Retinal pigment epithelial cell (primary cell): Measurements from ENCODE around the gene ARHGAP4.

Experiments
- DNase-seq: peaks from one replicate; pipeline ENCODE4 v3.0.0-alpha.2; 2010; ENCODE audit warnings: low read depth
- H3K4me3 ChIP-seq: 2 replicates; pipeline ENCODE4 v1.5.1; 2011; ENCODE audit warnings: mild to moderate bottlenecking, low read length, control low read depth, moderate library complexity
- CTCF ChIP-seq: conservative IDR thresholded peaks from 2 replicates; pipeline ENCODE4 v1.5.1; 2011; ENCODE audit warnings: low read depth, low read length, control low read depth, inconsistent platforms

The ARHGAP4 gene

GRCh38 chrX:153874366-153875125 is 51.5 kb downstream of the ARHGAP4 start:
- no peak for TF ChIP-seq CTCF
- no peak for DNase-seq

DNA sequence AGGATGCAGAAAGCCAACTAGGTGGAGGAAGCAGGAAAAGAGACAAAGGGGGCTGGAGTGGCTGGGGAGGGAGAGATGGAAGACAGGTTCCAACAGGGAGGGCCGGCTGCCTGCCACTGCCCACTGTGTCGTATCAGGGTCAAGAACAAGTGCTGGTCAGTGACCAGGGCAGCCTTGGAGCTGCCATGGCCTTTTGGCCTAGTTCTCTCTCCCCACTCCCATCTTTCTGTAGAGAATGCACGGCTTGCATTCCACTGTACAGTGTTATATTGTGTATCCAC is 52.0 kb downstream of the ARHGAP4 start:
- TF ChIP-seq CTCF = no peak
- no peak for DNase-seq
- H3K4me3 ChIP-seq = no peak overlapping the region

More at GRCh38 chrX:153874366-153875125, 51.5 kb downstream of the ARHGAP4 start:
- H3K4me3 ChIP-seq = no peak overlapping the region

DNA sequence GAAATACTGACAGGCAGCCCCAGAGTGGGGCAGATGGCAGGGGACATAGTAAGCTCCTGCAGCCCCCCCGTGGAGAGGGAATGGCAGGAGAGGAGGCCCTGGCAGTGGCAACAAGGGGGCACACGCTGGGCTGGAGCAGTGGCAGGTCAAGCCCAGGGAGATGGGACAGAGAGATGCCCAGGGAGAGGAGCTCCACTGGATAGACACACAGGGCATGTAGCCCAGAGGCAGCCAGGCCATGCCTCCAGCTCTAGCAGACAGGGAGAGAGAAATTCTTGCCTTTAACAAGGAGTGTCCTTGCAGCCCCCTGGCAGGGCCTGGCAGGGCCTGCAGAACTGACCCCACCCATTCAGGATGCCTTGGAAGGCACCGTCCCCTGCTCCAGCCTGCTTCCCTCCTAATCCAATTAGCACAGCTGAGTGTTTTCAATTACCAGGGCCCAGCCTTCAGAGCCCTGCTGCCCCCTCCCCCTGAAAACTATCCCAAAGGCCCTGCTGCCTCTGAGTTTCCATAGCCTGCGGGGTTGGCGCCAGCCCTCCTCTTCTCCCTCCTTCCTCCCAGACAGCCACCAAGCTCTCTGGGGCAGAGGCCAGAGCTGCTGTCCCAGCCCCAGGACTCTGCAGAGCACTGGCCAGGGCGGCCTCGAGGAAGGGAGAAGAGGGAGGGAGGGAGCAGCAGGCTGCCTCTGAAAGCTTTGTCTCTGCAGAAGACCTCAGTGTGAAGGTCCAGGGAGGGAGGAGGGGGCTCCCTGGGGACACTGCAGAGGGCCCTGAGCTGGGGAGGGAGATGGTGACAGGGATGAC is 52.6 kb downstream of the ARHGAP4 start:
- no peak for TF ChIP-seq CTCF
- H3K4me3 ChIP-seq = no peak overlapping the region
- DNase-seq = no peak

GRCh38 chrX:153871946-153872878 is 53.9 kb downstream of the ARHGAP4 start:
- no peak for TF ChIP-seq CTCF
- no peak overlapping the region for H3K4me3 ChIP-seq
- no peak for DNase-seq

DNA sequence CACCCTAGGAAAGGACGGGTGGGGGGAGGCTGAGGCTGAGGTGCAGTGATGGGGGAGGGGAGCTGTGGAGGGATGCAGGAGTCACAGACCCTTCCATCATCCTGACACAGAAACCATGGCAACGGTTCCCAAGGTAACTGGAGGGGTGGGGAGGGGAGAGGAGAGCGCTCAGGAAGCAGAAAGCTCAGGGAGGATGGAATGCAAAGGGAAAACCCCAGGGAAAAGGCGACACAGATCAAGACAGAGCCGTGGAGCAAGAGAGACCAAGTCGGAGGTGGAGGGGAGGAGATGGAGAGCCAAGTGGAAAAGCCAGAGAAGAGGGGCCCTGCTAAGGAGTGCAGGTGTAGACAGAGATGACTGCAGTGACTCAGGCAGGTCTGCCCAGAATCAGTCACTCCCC is 54.6 kb downstream of the ARHGAP4 start:
- no peak for TF ChIP-seq CTCF
- DNase-seq = no peak
- no peak overlapping the region for H3K4me3 ChIP-seq

GRCh38 chrX:153870791-153871360 is 55.2 kb downstream of the ARHGAP4 start:
- peak; percentile 10 for TF ChIP-seq CTCF
- DNase-seq = no peak
- no peak overlapping the region for H3K4me3 ChIP-seq
